NT2/D1 (cell line): Measurements from ENCODE around the gene FAM20C.

Experiments
- DNase-seq: peaks from one replicate; pipeline ENCODE4 v3.0.0-alpha.2; 2011; ENCODE audit warnings: low read depth, low spot score
- H3K27me3 ChIP-seq: 2 replicates; pipeline ENCODE4 v1.6.0; 2011; ENCODE audit warnings: mild to moderate bottlenecking; ENCODE audit not compliant: insufficient read length, insufficient read depth
- H3K36me3 ChIP-seq: 2 replicates; pipeline ENCODE4 v1.6.1; 2011; ENCODE audit warnings: mild to moderate bottlenecking, low read length, mixed read lengths; ENCODE audit not compliant: insufficient read depth, insufficient read length
- H3K4me1 ChIP-seq: 2 replicates; pipeline ENCODE4 v1.5.1; 2011; ENCODE audit not compliant: insufficient read depth, insufficient read length
- H3K4me3 ChIP-seq: 2 replicates; pipeline ENCODE4 v1.5.1; 2011; ENCODE audit warnings: low read depth; ENCODE audit not compliant: insufficient read length
- H3K9ac ChIP-seq: 2 replicates; pipeline ENCODE4 v1.6.0; 2011; ENCODE audit warnings: low read depth; ENCODE audit not compliant: insufficient read length
- H3K9me3 ChIP-seq: 2 replicates; pipeline ENCODE4 v1.5.1; 2011; ENCODE audit warnings: mild to moderate bottlenecking, low read length; ENCODE audit not compliant: insufficient read depth
- SUZ12 ChIP-seq: IDR thresholded peaks from 2 replicates; pipeline ENCODE4 v1.6.1; 2011; ENCODE audit not compliant: insufficient read length, insufficient read depth; ENCODE audit errors: extremely low read depth
- YY1 ChIP-seq: IDR thresholded peaks from 2 replicates; pipeline ENCODE4 v1.6.1; 2011; ENCODE audit not compliant: insufficient read length, insufficient read depth
- ZNF274 ChIP-seq: IDR thresholded peaks from 2 replicates; pipeline ENCODE4 v1.6.1; 2011; ENCODE audit warnings: mild to moderate bottlenecking, low read depth, low read length

Gene FAM20C

DNA sequence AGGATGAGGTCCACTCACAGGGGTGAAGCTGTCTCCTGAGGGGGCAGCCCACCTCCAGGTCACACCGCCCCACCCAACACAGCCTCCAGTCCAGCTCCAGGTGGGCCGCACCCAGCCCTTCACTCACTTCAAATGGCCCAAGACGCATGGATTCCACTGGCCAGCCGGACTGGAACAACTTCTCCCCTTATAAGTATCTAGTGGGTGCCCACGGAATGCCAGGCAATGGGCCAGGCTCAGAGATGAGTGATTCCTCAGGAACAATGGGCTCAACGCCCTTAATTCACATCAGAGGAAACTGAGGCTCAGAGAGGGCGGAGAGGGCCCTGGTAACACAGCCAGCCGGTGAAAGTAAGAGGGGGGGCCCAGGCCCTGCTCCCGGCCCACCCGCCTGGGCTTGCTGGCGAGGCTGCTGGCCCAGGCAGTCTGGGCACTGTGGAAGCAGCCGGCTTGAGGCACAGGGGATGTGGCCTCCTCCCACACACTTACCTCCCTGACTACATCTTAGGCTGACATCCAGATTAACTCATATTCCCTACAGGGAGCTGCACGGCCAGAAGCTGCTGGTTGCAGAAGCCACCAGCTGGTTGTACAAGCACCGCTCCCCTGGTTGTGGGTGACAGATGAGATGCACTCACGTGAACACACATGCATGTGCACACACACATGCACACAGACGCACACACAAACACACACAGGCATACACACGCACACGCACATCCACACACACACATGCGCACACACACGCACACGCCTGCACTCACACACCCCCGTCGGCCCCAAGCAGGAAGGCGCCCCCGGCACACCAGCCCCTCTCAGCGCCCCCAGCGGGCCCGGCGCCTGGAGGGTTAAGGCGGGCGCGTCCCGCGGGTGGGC is 1.0 kb upstream of the FAM20C start:
- Histone ChIP-seq H3K9me3 (no peaks in the 10 kb centered on the region), H3K4me1 (peaks cover 46% of the 10 kb centered on the region), H3K9ac (peak overlapping the region; percentile 65), H3K27me3 (peaks cover 7% of the 10 kb centered on the region), H3K36me3 (peaks cover 15% of the 10 kb centered on the region), H3K4me3 (peak overlapping the region; percentile 65)
- TF ChIP-seq SUZ12 (no peak), YY1 (no peak), ZNF274 (no peak)
- no peak for DNase-seq

DNA sequence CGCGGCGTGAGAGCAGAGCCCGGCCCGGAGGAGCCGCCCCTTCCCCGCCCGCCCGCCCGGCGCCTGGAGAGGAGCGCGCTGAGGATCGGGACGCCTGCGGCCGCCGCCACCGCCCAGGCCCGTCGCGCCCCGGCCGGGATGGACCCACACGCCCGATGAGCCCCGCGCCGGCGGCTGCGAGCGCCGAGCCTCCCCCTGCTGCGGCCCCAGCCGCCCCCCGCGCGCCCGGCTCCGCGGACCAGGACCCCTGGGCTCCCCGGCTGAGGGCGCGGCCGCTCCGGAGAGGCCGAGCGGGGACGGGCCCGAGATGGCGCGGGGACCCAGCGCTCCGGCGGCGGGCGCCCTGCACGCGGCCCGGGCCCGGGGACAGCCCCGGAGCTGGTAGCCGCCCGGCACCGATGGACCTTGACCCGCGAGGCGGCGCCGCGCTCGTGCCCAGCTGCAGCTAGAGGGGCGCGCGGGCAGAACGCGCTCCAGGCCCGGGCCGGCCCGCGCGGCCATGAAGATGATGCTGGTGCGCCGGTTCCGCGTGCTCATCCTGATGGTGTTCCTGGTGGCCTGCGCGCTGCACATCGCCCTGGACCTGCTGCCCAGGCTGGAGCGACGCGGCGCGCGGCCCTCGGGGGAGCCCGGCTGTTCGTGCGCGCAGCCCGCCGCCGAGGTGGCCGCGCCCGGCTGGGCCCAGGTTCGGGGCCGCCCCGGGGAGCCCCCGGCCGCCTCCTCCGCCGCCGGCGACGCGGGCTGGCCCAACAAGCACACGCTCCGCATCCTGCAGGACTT is 520 bp downstream of the FAM20C start:
- Histone ChIP-seq H3K9ac (peak overlapping the region; percentile 89), H3K4me1 (peaks cover 48% of the 10 kb centered on the region), H3K9me3 (no peaks in the 10 kb centered on the region), H3K27me3 (peaks cover 7% of the 10 kb centered on the region), H3K36me3 (peaks cover 30% of the 10 kb centered on the region), H3K4me3 (peak overlapping the region; percentile 76)
- no peak for TF ChIP-seq YY1
- no peak for TF ChIP-seq SUZ12
- no peak for TF ChIP-seq ZNF274
- no peak for DNase-seq

DNA sequence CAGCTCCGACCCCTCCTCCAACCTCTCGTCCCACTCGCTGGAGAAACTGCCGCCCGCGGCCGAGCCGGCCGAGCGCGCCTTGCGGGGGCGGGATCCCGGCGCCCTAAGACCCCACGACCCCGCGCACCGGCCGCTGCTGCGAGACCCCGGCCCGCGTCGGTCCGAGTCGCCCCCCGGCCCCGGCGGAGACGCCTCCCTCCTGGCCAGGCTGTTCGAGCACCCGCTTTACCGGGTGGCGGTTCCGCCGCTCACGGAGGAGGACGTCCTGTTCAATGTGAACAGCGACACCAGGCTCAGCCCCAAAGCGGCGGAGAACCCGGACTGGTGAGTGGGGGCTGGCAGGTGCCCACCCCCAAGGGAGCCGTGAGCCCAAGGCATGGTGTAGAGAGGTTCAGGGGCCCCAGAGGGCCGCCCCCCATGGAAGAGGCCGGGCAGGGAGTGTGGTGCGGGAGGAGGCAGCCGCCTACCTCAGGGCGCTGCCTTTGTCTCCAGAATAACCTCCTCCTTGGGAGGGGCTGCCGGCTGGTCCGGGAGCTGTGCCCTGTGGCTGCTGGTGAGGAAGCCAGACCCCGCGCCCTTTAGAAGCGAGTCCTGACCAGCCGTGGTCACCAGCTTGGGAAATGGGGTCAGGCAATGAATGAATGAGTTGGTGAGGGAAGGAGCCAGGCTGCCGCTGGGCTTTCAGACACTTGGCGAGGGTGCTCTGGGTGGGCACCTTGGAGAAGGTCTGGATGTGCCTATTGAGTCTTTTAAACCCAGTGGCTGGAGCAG is 1.3 kb downstream of the FAM20C start:
- Histone ChIP-seq H3K36me3 (peaks cover 38% of the 10 kb centered on the region), H3K9ac (peak overlapping the region; percentile 89), H3K27me3 (peaks cover 7% of the 10 kb centered on the region), H3K4me1 (peaks cover 42% of the 10 kb centered on the region), H3K9me3 (no peaks in the 10 kb centered on the region), H3K4me3 (peak overlapping the region; percentile 76)
- TF ChIP-seq YY1 (no peak), SUZ12 (no peak), ZNF274 (no peak)
- DNase-seq = no peak

- Histone ChIP-seq H3K4me3 (peak overlapping the region; percentile 76), H3K9me3 (no peaks in the 10 kb centered on the region), H3K4me1 (peaks cover 34% of the 10 kb centered on the region), H3K9ac (peak overlapping the region; percentile 89), H3K36me3 (peaks cover 45% of the 10 kb centered on the region), H3K27me3 (peaks cover 7% of the 10 kb centered on the region)
- no peak for DNase-seq
- no peak for TF ChIP-seq SUZ12
- TF ChIP-seq ZNF274 = no peak
- TF ChIP-seq YY1 = no peak
Observed at GRCh38 chr7:194252-195009, 2.1 kb downstream of the FAM20C start.

DNA sequence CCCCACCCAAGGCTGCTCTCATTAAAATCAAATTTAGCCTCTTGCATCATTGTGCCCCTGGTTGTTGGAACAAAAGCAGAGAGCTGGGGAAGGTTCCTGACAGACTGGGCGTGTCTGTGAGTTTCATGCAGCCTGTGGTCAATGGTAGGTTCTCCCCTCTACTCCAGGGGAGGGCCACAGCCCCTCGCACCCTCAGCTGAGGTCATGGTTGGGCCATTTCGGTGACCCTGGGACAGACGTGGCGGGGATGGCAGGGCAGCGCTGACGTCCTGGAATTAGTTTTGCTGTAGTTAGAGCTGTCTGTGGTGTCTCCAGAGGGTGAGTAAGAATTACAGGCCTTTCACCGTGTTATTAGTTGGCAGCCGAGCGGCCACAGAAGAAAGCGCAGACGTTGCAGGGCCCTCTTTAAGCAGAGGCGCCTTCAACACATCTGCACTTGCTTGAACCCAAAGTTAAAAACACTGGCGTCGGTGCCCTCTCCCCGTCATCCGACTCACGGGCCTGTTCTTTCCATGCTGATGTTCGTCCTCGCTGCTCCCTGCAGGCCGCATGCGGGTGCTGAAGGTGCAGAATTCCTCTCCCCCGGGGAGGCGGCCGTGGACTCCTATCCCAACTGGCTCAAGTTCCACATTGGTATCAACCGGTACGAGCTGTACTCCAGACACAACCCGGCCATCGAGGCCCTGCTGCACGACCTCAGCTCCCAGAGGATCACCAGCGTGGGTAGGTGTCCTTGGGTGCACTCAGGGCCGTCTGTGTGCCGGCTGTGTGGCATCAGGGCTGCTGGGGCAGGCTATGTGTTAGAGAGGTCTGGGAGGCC is 2.8 kb downstream of the FAM20C start:
- no peak for DNase-seq
- no peak overlapping the region for H3K4me3 ChIP-seq
- peak overlapping the region; percentile 89 for H3K9ac ChIP-seq
- H3K4me1 ChIP-seq = peaks cover 33% of the 10 kb centered on the region
- peaks cover 7% of the 10 kb centered on the region for H3K27me3 ChIP-seq
- TF ChIP-seq ZNF274 (no peak), YY1 (no peak), SUZ12 (no peak)
- peaks cover 52% of the 10 kb centered on the region for H3K36me3 ChIP-seq
- H3K9me3 ChIP-seq = no peaks in the 10 kb centered on the region

GRCh38 chr7:195830-196128 is 3.4 kb downstream of the FAM20C start:
- TF ChIP-seq YY1 = no peak
- Histone ChIP-seq H3K36me3 (peaks cover 58% of the 10 kb centered on the region), H3K4me3 (no peak overlapping the region), H3K4me1 (peaks cover 30% of the 10 kb centered on the region), H3K27me3 (peaks cover 7% of the 10 kb centered on the region), H3K9ac (peak overlapping the region; percentile 29), H3K9me3 (no peaks in the 10 kb centered on the region)
- no peak for DNase-seq
